AG10803 (cell line): ENCODE results near the gene ZIC4.

ENCODE experiments used
- DNase-seq: peaks from one replicate; pipeline ENCODE4 v3.0.0; 2010; ENCODE audit warnings: low read depth
- H3K4me3 ChIP-seq: 2 replicates; pipeline ENCODE4 v1.5.1; 2011; ENCODE audit warnings: mild to moderate bottlenecking, low read length, control low read depth
- TF ChIP-seq, protein P1 (sequence below): conservative IDR thresholded peaks from 2 replicates; pipeline ENCODE4 v1.5.1; 2011; ENCODE audit warnings: mild to moderate bottlenecking, low read length, control low read depth, inconsistent platforms

ZIC4 gene

GRCh38 chr3:147377412-147378367, 28.7 kb downstream of the ZIC4 start:
- TF ChIP-seq, protein P1, sequence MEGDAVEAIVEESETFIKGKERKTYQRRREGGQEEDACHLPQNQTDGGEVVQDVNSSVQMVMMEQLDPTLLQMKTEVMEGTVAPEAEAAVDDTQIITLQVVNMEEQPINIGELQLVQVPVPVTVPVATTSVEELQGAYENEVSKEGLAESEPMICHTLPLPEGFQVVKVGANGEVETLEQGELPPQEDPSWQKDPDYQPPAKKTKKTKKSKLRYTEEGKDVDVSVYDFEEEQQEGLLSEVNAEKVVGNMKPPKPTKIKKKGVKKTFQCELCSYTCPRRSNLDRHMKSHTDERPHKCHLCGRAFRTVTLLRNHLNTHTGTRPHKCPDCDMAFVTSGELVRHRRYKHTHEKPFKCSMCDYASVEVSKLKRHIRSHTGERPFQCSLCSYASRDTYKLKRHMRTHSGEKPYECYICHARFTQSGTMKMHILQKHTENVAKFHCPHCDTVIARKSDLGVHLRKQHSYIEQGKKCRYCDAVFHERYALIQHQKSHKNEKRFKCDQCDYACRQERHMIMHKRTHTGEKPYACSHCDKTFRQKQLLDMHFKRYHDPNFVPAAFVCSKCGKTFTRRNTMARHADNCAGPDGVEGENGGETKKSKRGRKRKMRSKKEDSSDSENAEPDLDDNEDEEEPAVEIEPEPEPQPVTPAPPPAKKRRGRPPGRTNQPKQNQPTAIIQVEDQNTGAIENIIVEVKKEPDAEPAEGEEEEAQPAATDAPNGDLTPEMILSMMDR = no peak
- H3K4me3 ChIP-seq = no peak overlapping the region
- no peak for DNase-seq

DNA sequence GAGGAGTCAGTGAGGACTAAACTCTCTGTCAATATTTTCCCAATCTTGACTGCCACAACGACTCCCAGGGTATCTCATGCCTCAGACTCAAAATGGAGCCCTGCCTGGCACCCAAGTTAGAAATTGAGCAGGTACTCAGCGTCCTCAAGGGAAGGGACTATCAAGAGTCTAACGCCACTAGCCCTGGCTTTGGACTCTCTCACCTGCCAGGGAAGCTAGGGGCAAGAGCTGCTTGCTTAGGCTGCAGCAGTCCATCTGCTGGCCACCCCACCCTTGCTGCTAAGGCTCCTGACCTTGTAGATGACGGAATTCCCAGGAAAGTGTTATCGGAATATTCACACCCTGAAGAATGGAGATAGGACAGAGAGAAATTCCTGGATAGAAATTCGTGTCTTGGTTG, 33.0 kb downstream of the ZIC4 start:
- no peak overlapping the region for H3K4me3 ChIP-seq
- DNase-seq = no peak

GRCh38 chr3:147372525-147373027, 33.8 kb downstream of the ZIC4 start:
- TF ChIP-seq, protein P1 = no peak
- DNase-seq = no peak
- no peak overlapping the region for H3K4me3 ChIP-seq

More for the DNA sequence above, 33.0 kb downstream of the ZIC4 start:
- TF ChIP-seq, protein P1 = no peak

GRCh38 chr3:147371771-147372340, 34.5 kb downstream of the ZIC4 start:
- H3K4me3 ChIP-seq = no peak overlapping the region
- DNase-seq = no peak
- TF ChIP-seq, protein P1 = no peak

DNA sequence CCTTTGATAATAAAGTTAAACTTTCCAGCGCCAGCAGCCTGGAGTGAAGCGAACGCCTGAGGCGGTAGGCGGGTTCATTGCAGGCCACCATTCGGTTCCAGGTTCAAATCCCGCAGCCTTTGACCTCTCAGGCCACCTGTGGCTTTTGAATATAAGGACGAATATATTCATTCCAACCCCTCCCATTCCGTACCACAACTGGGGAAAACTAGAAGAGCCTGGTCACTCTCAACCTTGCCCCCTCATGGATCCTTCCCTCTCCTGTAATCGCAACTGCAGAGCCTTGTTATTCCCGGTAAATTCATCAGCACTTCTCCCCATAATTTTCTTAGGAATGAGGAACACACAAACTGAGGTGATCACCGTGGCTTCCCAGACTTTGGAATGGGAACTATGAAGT, 35.2 kb downstream of the ZIC4 start:
- TF ChIP-seq, protein P1 = no peak
- no peak overlapping the region for H3K4me3 ChIP-seq
- DNase-seq = no peak

DNA sequence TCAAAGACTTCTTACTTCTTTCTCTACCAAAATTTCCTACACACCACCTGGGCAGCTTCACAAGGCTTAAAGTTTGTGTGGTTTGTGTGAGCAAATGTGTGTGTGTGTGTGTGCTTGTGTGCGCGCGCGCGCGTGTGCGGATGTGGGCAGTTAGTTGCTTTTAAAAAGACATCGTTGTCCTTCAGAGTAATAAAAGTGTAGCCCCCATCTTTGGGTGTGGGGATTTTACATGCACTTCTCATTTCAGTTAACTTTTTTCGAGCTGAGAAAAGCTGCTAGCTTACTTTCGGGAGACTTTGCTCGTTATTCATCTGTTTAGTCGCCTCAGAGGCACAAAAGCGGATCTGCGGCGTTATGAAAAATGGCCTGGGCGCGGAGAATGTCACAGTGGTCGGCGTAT, 36.0 kb downstream of the ZIC4 start:
- H3K4me3 ChIP-seq = no peak overlapping the region
- no peak for DNase-seq

More for the DNA sequence above, 36.0 kb downstream of the ZIC4 start:
- TF ChIP-seq, protein P1 = no peak
